HCT116 (cell line): ENCODE results near the gene POC1B.

Experiments
- CTCF ChIP-seq, 3 experiments: fragments of 200-600 bp in 1 of 3; sonication (generic) in 1 of 3; IDR thresholded peaks in 2 of 3; conservative IDR thresholded peaks in 1 of 3; 2 replicates each; pipeline ENCODE4 v1.5.1; 2012 to 2017; ENCODE audit warnings: low read depth in 2 of 3, low read length in 2 of 3, antibody characterized with exemption in 1 of 3, borderline replicate concordance in 1 of 3, control low read depth in 1 of 3, mild to moderate bottlenecking in 1 of 3, mixed read lengths in 1 of 3, mixed run types in 1 of 3, moderate library complexity in 1 of 3; ENCODE audit not compliant: insufficient read depth in 1 of 3
- MAX ChIP-seq: IDR thresholded peaks from 2 replicates; pipeline ENCODE4 v1.6.1; 2012
- POLR2A ChIP-seq: IDR thresholded peaks from 2 replicates; pipeline ENCODE4 v1.7.0; 2011; ENCODE audit warnings: borderline replicate concordance; ENCODE audit not compliant: insufficient read depth, insufficient read length; ENCODE audit errors: extremely low read depth
- POLR2AphosphoS5 ChIP-seq: IDR thresholded peaks from 2 replicates; pipeline ENCODE4 v1.6.1; 2011; ENCODE audit warnings: mild to moderate bottlenecking, low read depth, low read length, moderate library complexity
- ZNF274 ChIP-seq: fragments of 200-500 bp; sonication (Bioruptor generic); IDR thresholded peaks from 2 replicates; pipeline ENCODE4 v1.6.1; 2014; ENCODE audit warnings: mild to moderate bottlenecking, low read depth, low read length, inconsistent platforms

GRCh38 chr12:89416049-89416792 is 109.6 kb downstream of the POC1B start:
- no peak for TF ChIP-seq CTCF (IDR thresholded peaks at IDR 0.05 in 2 of 3, conservative IDR thresholded peaks at IDR 0.05 in 1 of 3; ENCODE audit: borderline replicate concordance in 1 of 3, insufficient read depth in 1 of 3, low read depth in 2 of 3, low read length in 2 of 3)
- TF ChIP-seq ZNF274: no peak
- no peak for TF ChIP-seq POLR2A
- TF ChIP-seq POLR2AphosphoS5: no peak
- no peak for TF ChIP-seq MAX
